ENCODE measurements around the gene KCNJ15.
A peak's percentile ranks its signal among the peaks of the same experiment; 100 is the strongest.
"Not testable (repeated sequence)": the region's sequence is repeated elsewhere in the genome, so short reads cannot be mapped to it uniquely, and the experiment has no call there.

Gene KCNJ15

DNA sequence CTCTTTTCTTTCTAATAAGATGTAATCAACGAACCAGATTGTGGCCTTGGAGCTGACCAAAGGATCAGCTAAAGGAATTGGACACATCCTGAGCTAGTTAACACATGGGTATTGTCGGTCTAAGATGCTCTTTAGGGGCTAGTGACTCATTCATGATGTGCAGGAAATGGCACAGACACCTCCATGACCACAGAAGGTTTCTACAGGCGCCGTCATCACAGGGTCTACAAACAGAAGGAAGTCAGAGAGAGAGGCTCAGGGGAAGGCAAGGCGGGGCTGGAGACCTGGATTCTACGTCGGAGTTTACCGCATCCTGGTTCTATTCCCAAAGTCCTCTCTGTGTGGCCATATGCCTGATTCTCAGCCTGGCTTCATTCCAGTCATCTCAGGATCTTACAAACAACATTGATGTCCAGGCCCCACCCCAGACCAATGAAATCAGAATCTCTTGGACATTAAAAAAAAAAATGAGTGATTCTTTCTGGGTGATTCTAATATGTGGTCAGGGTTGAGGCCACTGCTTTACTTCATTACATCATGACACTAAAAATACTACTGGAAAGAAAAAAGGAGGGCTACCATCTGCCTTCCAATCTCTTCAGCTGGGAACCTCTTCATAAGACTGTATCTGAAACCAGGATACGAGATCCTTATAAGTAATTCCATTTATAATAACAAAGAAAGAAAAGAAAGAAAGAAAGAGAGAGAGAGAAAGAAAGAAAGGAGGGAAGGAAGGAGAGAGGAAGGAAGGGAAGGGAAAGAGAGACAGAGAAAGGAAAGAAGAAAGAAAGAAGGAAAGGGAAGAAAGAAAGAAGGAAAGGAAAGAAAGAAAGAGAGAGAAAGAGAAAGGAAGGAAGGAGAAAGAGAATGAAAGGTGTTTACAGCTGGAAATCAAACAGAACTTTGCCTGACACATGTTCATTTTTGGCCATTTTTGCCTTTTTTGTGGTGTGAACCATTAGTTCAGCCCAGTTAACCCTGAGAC lies 11.6 kb upstream of the KCNJ15 start:
- DNase-seq: peak; percentile 99

GRCh38 chr21:38246511-38246910 lies 10.3 kb upstream of the KCNJ15 start:
- no peak for DNase-seq

DNA sequence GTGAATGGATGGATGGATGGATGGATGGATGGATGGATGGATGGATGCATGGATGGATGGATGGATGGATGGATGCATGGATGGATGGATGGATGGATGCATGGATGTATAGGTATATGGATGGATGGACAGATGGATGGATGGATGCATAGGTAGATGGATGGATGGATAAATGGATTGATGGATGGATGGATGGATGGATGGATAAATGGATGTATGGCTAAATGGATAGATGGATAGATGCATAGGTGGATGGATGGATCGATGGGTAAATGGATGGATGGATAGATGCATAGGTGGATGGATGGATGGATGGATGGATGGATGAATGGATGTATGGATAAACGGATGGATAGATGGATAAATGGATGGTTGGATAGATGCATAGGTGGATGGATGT lies 9.7 kb upstream of the KCNJ15 start:
- DNase-seq: not testable (repeated sequence)

- DNase-seq: no peak
These were observed 8.9 kb upstream of the KCNJ15 start for GRCh38 chr21:38247738-38248510.

DNA sequence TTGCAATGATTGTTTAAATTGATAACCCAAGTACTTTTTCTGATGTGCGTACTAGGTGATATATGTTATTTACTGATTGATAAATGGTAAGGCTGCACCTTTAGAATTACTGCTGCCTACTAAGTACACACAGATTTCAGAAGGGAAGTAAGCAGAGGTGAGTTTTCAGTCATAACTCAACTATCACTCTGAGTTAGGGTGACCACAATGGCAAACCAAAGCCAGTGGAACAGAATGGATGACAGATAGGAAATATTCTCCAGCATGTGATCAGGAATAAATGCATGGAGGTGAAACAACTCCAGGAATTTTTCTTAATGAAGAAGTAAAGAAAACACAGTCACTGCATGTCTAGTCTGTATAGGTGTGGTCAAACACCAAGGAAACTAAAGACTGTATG lies 7.5 kb upstream of the KCNJ15 start:
- DNase-seq: no peak

- DNase-seq: no peak
These were observed 7.0 kb upstream of the KCNJ15 start for GRCh38 chr21:38249696-38250278.

DNA sequence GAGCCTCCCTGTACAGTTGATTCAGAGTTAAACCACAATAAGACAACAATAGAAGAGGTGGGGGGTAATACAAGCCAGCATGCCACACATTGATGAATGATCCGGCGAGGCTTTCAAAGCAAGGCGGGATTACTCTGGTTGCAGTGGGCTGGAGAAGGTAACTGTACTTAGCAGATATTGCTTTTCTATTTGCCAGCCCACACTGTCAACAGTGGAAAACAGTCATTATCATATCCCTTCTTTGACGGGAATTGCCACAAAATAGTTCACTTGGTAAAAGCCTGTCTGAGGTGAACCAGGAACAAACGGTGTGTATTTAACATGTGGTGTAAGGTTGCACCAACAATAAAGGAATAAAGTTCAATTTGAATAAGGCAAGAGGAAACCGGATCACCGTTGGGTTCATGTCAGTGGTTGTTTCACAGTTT lies 5.8 kb upstream of the KCNJ15 start:
- no peak for DNase-seq

DNA sequence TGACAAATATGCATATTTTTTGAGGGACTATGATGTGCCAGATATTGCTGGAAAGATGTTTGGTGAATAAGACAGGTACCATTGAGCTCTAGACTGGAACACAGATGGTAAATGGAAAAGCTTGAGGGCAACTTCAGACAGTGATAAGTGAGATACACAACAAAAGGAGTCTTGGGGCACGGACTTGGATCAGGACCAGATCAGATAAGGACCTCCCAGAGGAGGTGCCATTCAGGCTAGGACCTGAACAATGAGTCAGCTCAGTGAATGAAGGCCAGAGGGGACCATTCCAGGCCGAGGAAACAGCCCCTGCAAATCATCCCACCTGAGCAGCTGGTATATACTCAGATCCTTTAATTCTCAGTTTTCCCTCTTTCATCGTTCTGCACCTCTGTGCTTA lies 1.8 kb upstream of the KCNJ15 start:
- DNase-seq: no peak

DNA sequence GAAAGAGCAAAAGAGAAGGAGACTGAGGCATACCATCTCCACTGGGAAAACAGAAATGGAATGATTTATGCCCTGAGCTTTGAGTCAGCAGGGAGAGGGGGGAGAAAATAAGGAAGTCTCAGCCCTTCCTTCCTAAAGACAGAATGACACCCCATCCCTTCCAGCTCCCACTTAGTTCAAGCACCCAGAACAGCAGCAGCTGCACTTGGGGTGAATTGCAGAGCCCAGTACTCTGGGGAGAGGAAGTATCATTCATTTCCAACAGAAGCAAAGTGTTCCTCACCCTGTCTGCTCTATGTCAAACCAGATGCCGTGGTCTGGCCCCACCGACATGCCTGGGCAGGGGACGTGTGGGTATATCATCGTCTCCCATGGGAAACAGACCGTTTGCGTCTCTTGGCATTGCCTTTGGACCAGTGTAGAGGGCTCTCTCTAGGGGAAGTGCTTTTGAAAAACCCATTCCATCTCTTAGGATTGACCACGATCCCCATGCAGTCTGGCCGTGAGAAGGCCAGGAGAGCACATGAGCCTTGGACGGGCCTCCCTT lies 1.1 kb upstream of the KCNJ15 start:
- no peak for DNase-seq

- no peak for DNase-seq
These were observed 876 bp downstream of the KCNJ15 start for GRCh38 chr21:38257667-38258066.

DNA sequence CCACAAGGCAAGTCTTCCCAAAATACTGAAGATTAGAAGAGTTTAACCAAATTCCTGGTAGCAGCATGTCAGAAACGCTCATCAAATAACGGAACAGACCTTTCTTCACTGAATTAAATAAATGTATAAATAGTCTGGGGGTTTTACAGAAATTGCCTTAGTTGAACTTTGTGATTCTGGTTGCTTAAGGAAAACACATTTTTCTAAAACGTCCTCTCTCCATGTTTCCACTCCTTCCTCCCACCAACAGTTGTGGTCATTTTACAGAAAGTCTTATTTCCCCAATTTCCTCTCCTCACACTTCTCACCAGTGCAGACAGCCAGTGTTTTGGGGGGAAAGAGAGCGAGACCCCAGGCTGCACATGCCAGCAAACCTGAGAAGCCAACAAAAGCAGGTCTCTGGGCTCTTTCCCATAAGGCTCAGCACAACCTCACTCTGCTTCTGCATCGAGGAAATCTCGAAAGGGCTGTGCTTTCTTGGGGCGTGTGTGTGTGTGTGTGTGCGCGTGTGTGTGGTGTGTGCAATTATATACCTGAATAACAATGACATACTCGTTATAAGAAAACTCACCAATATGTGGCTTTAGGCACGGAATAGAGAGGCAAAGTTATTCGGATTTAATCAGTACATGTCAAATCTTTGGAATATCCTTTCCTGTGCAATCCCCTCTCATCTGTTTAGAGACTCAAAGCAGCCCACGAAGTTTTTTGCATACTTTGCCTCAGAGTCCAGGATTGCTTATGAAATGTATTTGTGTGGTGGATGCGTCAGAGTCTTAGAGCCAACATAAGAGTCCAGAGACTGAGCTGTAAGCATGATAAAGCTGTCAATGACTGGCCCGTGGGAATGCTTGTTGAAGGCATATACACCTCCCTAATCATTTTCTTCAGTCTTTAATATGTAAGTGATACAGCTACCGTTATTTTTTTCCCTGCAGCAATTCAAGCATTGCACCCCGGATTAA lies 2.0 kb downstream of the KCNJ15 start:
- peak; percentile 89 for DNase-seq

DNA sequence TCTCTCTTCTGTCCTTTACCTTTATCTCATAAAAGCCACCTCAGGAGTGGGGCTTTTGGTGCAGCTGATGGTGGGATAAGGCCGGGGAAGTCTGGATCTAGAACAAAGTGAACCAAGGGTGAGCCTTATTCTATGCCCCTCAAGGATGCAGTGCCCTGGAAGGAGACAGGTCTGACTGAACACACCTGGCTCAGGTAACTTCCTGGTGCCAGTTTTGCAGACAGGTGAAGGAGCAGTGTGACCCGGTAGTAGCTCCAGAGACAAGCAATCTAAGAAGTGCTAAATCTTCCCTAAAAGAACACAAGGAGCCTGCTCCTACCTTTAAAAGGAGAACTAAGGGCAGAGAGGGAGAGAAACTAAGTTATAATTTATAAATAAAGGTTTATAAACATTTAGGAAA lies 2.9 kb downstream of the KCNJ15 start:
- no peak for DNase-seq

- DNase-seq: no peak
These were observed 3.6 kb downstream of the KCNJ15 start for GRCh38 chr21:38260426-38260825.

- no peak for DNase-seq
These were observed 5.1 kb downstream of the KCNJ15 start for GRCh38 chr21:38261851-38262250.

DNA sequence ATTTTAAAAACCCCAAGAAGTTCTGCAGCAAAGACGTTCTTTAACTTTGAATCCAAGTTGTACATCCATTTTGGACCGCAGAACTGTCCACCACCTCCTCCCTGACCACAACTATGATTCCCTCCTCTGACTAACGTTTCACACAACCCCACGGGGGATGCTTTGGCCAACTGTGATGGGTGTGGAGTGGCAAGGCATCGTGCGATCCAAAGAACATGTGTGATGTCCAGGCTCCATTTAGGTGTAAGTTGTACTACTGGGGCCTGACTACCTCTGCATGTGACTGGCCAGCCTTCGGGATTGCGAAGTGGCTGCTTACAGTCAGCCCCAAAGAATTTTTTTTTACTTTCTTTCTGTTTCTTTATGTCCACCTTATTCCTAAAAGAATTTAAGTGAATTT lies 6.7 kb downstream of the KCNJ15 start:
- peak; percentile 67 for DNase-seq

DNA sequence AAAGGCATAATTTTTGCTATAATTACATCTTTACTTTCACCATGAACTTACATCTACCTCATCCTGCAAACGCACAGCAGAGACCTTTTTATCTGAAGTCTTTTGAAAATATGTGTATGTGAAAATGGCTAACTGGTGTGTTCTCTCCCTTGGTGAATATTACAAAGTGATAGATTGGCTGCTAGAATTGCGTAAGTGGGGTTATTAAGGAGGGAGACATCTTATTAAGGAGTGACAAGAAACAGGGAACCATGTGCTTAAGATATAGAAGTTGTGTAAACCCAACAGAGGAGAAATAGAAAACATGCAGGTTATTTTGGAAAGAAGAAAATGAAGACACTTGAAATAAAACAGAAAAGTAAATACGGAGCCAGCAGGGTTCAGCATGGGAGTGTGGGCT lies 7.8 kb downstream of the KCNJ15 start:
- no peak for DNase-seq

DNA sequence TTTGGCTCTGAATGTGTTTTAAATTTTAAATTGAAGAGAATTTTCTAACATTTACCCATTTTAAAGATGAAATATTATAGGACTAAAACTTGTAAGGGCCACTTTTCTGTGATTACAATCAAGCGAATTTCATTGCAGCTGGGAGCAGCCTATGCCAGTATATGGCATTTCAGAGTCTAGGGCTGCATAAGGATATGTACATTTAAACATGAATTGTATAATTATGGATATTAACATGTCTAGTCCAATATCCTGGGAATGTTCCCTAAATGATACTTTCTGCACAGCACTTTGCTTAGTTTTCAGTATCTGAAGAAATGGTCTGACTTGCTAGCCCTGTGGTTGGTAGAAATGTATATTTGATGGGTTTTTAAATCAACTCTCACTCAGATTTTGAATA lies 8.4 kb downstream of the KCNJ15 start:
- DNase-seq: no peak

DNA sequence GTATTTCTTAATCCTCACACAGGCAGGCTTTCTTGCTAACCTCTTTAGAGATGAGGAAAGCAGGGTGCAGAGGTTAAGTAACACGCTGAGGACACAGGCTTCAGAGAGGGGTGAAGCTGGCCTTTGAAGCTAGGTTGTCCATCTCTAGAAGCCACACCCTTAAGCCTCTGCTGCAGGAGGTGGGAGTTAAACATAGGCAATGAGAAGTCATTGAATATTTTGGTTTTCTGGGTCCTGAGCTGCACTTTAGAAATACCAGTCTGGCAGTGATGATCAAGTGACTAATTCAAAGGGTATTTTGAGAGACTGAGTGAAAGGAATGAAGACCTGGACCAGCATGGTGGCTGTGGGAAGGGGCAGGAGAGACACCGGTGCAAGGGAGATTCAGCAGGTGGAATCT lies 9.9 kb downstream of the KCNJ15 start:
- DNase-seq: peak; percentile 78

- peak; percentile 44 for DNase-seq
These were observed 10.5 kb downstream of the KCNJ15 start for GRCh38 chr21:38267136-38267755.

DNA sequence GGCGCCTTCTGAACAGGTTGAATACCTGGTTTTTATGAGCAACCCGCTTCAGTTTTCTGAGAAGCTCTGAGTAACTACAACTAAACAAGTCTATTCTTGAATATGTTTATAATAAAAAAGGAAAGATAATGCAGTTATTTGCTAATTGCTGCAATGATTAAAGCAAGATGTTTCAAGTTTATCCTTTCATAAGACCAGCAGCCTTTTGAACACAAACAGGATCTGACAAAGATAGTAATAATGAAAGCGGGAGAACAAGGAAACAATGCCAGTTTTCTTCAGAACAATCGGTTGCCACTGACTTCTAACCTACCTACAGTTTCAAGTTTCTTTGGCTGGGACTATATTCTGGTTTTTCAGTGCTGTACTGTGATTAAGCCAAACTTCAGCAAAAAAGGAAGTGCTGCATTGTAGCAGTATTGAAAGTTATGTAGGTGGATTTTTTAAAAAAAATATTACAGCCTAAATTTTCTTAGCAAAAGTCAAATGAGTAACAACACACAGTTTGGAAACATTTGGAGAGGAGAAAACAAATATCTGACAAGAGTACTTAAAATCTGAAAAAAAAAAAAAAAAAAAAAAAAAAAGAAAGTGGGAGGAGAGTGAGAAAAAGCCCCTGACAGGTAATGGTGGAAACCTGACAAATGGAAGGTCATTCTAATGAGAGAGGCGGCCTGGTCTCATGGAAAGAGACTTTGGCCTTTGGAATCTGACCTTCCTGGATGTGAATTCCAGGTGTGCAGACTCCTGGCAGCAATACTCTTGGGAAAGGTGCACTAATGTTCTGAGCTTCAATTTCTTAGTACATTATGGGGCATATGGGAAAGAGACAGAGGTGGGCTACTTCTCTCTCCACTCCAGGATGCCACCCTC lies 11.4 kb downstream of the KCNJ15 start:
- no peak for DNase-seq

All from fibroblast of skin of abdomen (primary cell).